ENCODE data around the gene FMOD.

FMOD gene

DNA sequence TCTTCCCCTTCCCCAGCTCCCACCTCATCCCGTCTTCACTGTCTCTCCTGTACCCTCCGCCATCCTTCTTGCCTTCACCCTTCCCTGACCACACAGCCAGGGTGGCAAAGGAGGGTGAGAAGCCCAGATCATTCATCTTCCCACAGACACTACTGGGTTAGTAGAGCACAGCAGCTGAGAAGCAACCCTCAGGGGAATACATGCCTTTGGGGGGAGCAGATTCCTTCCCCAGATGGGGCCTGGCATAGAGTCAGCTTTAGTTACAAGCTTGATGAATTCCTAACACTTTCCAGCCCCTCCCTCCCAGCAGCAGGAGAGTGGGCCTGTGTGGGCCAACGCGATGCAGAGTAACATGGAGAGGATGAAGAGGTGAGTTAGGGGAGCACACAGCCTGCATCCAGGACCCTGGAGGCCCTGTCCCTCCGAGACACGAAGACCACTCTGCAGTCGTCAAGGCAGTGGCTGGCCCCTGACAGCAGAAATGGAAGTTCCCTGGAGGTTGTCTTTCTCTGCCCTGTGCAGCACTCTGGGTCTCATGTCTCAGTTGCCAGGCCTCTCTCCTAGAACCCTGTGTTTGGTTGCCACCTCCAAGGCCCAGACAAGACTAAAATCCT lies 54.4 kb downstream of the FMOD start:
- TF ChIP-seq, protein P1, sequence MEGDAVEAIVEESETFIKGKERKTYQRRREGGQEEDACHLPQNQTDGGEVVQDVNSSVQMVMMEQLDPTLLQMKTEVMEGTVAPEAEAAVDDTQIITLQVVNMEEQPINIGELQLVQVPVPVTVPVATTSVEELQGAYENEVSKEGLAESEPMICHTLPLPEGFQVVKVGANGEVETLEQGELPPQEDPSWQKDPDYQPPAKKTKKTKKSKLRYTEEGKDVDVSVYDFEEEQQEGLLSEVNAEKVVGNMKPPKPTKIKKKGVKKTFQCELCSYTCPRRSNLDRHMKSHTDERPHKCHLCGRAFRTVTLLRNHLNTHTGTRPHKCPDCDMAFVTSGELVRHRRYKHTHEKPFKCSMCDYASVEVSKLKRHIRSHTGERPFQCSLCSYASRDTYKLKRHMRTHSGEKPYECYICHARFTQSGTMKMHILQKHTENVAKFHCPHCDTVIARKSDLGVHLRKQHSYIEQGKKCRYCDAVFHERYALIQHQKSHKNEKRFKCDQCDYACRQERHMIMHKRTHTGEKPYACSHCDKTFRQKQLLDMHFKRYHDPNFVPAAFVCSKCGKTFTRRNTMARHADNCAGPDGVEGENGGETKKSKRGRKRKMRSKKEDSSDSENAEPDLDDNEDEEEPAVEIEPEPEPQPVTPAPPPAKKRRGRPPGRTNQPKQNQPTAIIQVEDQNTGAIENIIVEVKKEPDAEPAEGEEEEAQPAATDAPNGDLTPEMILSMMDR (IDR thresholded peaks at IDR 0.05): no peak

DNA sequence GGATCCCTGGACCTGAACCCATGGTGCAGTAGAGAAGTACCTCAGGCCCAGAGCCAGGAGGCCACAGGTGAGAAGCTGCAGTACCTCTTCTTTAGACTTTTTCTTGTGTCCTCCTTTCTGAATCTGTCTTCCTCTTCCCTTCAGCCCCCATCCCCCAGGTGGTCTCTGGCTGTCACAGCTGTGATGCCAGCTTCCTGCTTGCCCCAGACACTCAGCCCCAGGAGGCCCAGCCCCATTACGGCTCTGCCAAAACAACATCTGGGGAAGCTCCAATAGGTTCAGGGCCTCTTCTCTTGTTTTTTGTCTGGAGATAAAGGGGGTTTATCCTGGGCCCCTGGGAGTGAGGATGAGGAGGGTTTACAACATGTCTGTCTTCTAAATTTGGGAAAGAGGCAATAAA lies 55.1 kb downstream of the FMOD start:
- H3K9me3 ChIP-seq: no peaks in the 10 kb centered on the region
- H3K4me3 ChIP-seq (ENCODE audit: low read depth in 1 of 2, low read length in 1 of 2): no peak overlapping the region
- peaks cover 35 to 36% of the 10 kb centered on the region in 2 experiments for H3K4me1 ChIP-seq (ENCODE audit: control insufficient read depth in 1 of 2, insufficient read depth in 1 of 2, low read depth in 1 of 2, low read length in 1 of 2)
- no peaks in the 10 kb centered on the region for H3K27me3 ChIP-seq
- no peaks in the 10 kb centered on the region for H3K36me3 ChIP-seq
- peak overlapping the region; percentile 61 for H3K27ac ChIP-seq
- TF ChIP-seq, protein P1 (IDR thresholded peaks at IDR 0.05): no peak

More for the DNA sequence above, 54.4 kb downstream of the FMOD start:
- Histone ChIP-seq H3K4me3 (ENCODE audit: low read depth in 1 of 2, low read length in 1 of 2) (no peak overlapping the region), H3K27ac (peak overlapping the region; percentile 61), H3K36me3 (no peaks in the 10 kb centered on the region), H3K4me1 (ENCODE audit: control insufficient read depth in 1 of 2, insufficient read depth in 1 of 2, low read depth in 1 of 2, low read length in 1 of 2) (peaks cover 35 to 36% of the 10 kb centered on the region in 2 experiments), H3K9me3 (no peaks in the 10 kb centered on the region), H3K27me3 (no peaks in the 10 kb centered on the region)

DNA sequence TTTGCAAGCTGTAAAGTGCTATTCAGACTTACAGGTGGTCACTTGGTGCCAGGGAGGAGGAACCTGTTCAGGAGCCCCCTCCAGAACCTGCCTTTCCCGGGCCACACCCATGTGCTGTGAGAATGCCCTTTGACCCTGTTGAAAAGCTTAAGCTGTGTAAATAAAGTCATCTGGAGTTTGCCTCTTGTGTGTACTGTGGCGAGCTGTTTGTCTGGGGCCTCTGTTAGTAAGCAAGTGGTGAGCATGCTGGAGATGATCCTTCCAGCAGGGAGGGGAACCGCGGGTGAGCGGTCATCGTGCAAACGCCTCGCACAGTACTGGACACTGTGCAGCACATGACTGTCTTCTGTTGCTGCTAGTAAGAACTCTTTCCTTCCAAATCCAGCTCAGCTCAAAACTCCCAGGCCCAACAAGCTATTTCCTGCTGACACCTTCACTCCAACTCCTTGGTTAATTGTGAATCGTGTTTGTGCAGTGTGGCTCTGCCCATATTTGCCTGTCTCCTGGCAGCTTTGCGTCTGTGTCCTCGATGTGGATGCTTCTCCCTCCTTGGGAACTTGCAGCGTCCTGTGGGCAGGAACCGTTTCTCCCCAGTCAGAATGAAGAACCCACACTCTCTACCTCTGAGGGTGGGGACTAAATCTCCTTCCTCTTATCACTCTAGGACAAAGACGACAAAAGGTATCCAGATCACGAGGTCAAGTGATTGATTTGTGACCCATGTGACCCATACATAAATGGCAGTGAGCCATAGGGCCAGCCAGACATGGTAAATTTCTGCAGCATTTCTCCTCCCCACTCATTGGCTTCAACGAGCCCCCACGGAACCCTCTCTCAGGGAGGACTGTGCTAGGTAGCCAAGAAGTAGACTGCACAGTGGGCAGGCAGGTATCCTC lies 59.5 kb downstream of the FMOD start:
- TF ChIP-seq, protein P1 (IDR thresholded peaks at IDR 0.05): no peak
- Histone ChIP-seq H3K9me3 (no peaks in the 10 kb centered on the region), H3K36me3 (no peaks in the 10 kb centered on the region), H3K4me3 (ENCODE audit: low read depth in 1 of 2, low read length in 1 of 2) (peak overlapping the region; percentile 56 to 57), H3K27me3 (no peaks in the 10 kb centered on the region), H3K4me1 (ENCODE audit: control insufficient read depth in 1 of 2, insufficient read depth in 1 of 2, low read depth in 1 of 2, low read length in 1 of 2) (peaks cover 66% of the 10 kb centered on the region in 2 experiments), H3K27ac (peak overlapping the region; percentile 98)
